Heart left ventricle (tissue), 13 donors: ENCODE results near the gene EVA1C.

Experiments
- POLR2A ChIP-seq, 2 donors: fragments of 450-650 bp; IDR thresholded peaks; one replicate each; pipeline ENCODE4 v1.6.1; 2017; ENCODE audit warnings: antibody characterized with exemption in 2 of 2, mild to moderate bottlenecking in 2 of 2, moderate library complexity in 2 of 2
- TF ChIP-seq, protein P1 (sequence below), 12 donors: fragments of 200-600 bp; sonication (generic) in 4 of 12; IDR thresholded peaks; one replicate each; pipeline versions ENCODE4 v1.5.0 to v1.8.0; 2018 to 2022; ENCODE audit warnings: antibody characterized with exemption in 12 of 12, mild to moderate bottlenecking in 5 of 12
- donor health status: ischemic (EF 13 %, LVEDD 7.1; RV severe dilation, severe dysfunction).
- donor health status: DM: no; HTN: yes; CAD: no.
- donor health status: DM: no; HTN: no; CAD: no.
- donor health status: ischemic (EF 25% LVEDD 6.9; RV normal size, moderate dysfunction).
- donor health status: ischemic (EF 25% LVEDD 5.7; RV mildly dilated, moderate dysfunction).
- donor health status: ischemic (EF 35%, LVEDD 5.7; RV mildly dilated, moderate dysfunction).
- donor health status: nonischemic (EF 11% LVEDD 7.7; RV severe dilation, severe dysfunction).
- donor health status: DM: yes; HTN: yes; CAD: no.
- donor health status: PGD.
- donor health status: ischemic (EF 29% LVEDD 5.4; RV normal size, mild dysfunction).
- donor health status: nonischemic (EF 23%, LVEDD 6.1; RV moderate dilation, normal function).

DNA sequence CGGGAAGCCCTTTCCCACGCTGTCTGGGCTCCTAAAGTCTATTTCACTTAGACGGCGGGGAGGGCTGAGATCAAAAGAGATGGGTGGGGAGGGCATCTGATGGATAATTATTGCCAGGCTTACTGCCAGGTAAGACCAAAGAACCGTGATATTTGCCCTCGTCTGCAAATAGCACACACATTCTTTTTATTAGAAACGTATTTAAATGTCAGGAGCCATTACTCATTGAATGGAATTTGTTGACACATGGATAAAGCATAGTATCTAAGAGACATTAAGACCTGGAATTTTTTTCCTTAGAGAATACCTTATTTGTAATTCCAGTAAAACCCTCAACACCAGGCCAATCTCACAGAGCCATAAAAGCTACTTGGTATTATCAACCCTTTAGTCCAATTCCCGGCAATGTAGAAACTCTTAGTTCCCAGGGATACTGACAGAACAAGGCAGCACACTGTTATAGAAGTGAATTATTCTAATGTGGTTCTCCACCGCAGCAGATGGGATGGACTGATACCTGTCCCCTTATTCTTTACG is 30.3 kb upstream of the EVA1C start:
- TF ChIP-seq, protein P1, sequence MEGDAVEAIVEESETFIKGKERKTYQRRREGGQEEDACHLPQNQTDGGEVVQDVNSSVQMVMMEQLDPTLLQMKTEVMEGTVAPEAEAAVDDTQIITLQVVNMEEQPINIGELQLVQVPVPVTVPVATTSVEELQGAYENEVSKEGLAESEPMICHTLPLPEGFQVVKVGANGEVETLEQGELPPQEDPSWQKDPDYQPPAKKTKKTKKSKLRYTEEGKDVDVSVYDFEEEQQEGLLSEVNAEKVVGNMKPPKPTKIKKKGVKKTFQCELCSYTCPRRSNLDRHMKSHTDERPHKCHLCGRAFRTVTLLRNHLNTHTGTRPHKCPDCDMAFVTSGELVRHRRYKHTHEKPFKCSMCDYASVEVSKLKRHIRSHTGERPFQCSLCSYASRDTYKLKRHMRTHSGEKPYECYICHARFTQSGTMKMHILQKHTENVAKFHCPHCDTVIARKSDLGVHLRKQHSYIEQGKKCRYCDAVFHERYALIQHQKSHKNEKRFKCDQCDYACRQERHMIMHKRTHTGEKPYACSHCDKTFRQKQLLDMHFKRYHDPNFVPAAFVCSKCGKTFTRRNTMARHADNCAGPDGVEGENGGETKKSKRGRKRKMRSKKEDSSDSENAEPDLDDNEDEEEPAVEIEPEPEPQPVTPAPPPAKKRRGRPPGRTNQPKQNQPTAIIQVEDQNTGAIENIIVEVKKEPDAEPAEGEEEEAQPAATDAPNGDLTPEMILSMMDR (IDR thresholded peaks at IDR 0.05), result no peak
- TF ChIP-seq POLR2A (IDR thresholded peaks at IDR 0.05), result no peak
